Activated naive CD8-positive, alpha-beta T cell (primary cell): Measurements from ENCODE around the gene FAM90A1.
"Not testable (repeated sequence)": the region's sequence is repeated elsewhere in the genome, so short reads cannot be mapped to it uniquely, and the experiment has no call there.

ENCODE experiments used
- H3K27ac Mint-ChIP-seq: one replicate; pipeline ENCODE4 v1.8.0; 2021; ENCODE audit warnings: mixed read lengths
- H3K27me3 Mint-ChIP-seq: one replicate; pipeline ENCODE4 v1.8.0; 2021; ENCODE audit warnings: mixed read lengths
- H3K36me3 Mint-ChIP-seq: one replicate; pipeline ENCODE4 v1.8.0; 2021; ENCODE audit warnings: mixed read lengths
- H3K4me1 Mint-ChIP-seq: one replicate; pipeline ENCODE4 v1.8.0; 2021; ENCODE audit warnings: low read depth, mixed read lengths
- H3K4me3 Mint-ChIP-seq: one replicate; pipeline ENCODE4 v1.8.0; 2021; ENCODE audit warnings: mild to moderate bottlenecking, mixed read lengths
- H3K9me3 Mint-ChIP-seq: one replicate; pipeline ENCODE4 v1.8.0; 2021; ENCODE audit warnings: low read depth, mixed read lengths

FAM90A1 gene

DNA sequence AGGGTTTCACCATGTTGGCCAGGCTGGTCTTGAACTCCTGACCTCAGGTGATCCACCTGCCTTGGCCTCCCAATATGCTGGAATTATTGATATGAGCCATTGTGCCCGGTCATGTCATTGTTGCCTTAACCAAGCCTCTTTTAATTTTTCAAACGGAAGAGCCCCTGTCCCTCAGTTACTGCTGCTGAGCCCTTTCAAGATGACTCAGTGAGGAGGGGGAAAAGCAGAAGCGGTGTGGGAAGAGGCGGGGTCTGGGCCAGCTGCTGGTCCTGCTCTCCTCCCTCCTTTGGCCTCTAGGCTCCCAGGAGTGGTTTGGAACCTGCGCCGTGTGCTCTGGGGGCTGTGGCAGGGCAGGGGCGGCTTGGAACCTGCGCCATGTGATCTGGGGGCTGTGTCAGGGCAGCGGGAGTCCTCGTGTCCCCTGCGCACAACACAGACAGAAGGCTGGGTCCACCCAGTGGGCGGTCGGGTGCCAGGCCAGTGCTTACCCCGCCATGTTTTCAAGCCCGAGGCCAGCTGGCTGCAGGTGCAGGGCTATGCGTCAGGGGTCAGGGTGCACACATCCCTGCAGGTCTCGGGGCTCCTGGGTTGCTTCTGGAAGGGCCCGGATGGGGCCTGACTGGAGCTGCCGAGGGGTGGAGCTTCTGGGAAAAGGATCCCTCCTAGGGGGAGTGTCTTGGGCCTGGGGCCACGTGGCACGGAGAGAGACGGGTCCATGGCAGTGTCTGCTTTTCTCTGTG, at the start of gene FAM90A1:
FAM90A1 (minus strand) TSS at position 627 of the 740 bp plus-strand sequence. CDS start 2,786 bp downstream, outside the sequence.
- H3K27ac Mint-ChIP-seq, H3K27me3 Mint-ChIP-seq: not testable (repeated sequence)
- peak within 1 kb of the TSS; percentile 51 for H3K4me3 Mint-ChIP-seq

GRCh38 chr12:8276397-8276796, 49.0 kb upstream of the FAM90A1 start:
- H3K27me3 Mint-ChIP-seq, H3K27ac Mint-ChIP-seq, H3K36me3 Mint-ChIP-seq, H3K4me3 Mint-ChIP-seq, H3K9me3 Mint-ChIP-seq, H3K4me1 Mint-ChIP-seq: not testable (repeated sequence)

More for the DNA sequence above, at the start of gene FAM90A1:
- H3K36me3 Mint-ChIP-seq, H3K9me3 Mint-ChIP-seq, H3K4me1 Mint-ChIP-seq: not testable (repeated sequence)

GRCh38 chr12:8266706-8267105, 39.3 kb upstream of the FAM90A1 start:
- not testable (repeated sequence) for H3K27me3 Mint-ChIP-seq, H3K4me1 Mint-ChIP-seq, H3K27ac Mint-ChIP-seq, H3K4me3 Mint-ChIP-seq, H3K36me3 Mint-ChIP-seq, H3K9me3 Mint-ChIP-seq

DNA sequence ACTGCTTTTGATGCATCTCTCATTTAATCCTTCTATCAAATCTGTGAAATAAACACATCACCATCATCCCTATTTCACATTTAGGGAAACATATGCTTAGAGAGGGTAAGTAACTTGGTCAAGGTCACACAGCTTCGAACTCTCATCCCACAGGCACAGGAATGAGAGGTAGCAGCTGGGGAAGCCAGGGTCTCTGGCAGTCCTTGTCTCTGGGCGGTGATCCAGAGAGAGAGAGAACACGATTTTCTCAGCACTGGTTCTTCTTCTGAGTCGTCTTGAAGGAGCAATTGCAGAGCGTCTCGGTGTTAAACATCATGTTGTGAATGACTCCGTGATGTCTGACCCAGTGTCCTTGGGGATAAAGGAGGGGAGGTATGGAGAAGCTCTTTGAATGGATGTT, 36.8 kb upstream of the FAM90A1 start:
- H3K4me1 Mint-ChIP-seq, H3K9me3 Mint-ChIP-seq, H3K36me3 Mint-ChIP-seq, H3K27ac Mint-ChIP-seq, H3K27me3 Mint-ChIP-seq, H3K4me3 Mint-ChIP-seq: not testable (repeated sequence)

DNA sequence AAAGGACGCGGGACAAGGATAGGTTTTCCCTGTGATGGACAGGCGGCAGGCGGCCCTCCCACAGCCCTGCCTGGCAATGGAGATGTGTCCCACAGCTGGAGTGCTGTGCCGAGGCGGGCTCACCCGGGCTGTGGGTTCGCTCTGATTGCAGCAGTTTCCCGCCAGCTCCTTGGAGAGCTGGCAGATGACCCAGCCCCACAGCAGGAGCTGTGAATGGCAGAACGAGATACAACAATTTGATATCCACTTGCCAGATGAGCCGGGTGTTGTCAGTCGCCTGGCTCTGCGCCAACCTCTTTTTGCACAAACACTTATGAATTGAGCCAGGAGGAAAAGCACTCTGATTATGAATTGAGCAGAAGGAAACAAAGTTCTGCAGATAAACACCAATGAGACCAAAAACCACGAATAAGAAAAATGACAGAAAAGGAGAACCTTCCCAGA, 33.7 kb upstream of the FAM90A1 start:
- not testable (repeated sequence) for H3K27ac Mint-ChIP-seq, H3K27me3 Mint-ChIP-seq, H3K4me3 Mint-ChIP-seq, H3K36me3 Mint-ChIP-seq, H3K4me1 Mint-ChIP-seq, H3K9me3 Mint-ChIP-seq

- not testable (repeated sequence) for H3K27me3 Mint-ChIP-seq, H3K4me1 Mint-ChIP-seq, H3K27ac Mint-ChIP-seq, H3K36me3 Mint-ChIP-seq, H3K4me3 Mint-ChIP-seq, H3K9me3 Mint-ChIP-seq
Observed at GRCh38 chr12:8256356-8256755, 28.9 kb upstream of the FAM90A1 start.

- not testable (repeated sequence) for H3K4me3 Mint-ChIP-seq, H3K27ac Mint-ChIP-seq, H3K9me3 Mint-ChIP-seq, H3K36me3 Mint-ChIP-seq, H3K27me3 Mint-ChIP-seq, H3K4me1 Mint-ChIP-seq
Observed at GRCh38 chr12:8254705-8255104, 27.3 kb upstream of the FAM90A1 start.

- not testable (repeated sequence) for H3K4me3 Mint-ChIP-seq, H3K4me1 Mint-ChIP-seq, H3K27me3 Mint-ChIP-seq, H3K27ac Mint-ChIP-seq, H3K36me3 Mint-ChIP-seq, H3K9me3 Mint-ChIP-seq
Observed at GRCh38 chr12:8252056-8252818, 24.8 kb upstream of the FAM90A1 start.

- H3K27me3 Mint-ChIP-seq, H3K9me3 Mint-ChIP-seq, H3K4me3 Mint-ChIP-seq, H3K4me1 Mint-ChIP-seq, H3K36me3 Mint-ChIP-seq: not testable (repeated sequence)
- peak overlapping the region; percentile 34 for H3K27ac Mint-ChIP-seq
Observed at GRCh38 chr12:8251616-8252015, 24.2 kb upstream of the FAM90A1 start.

DNA sequence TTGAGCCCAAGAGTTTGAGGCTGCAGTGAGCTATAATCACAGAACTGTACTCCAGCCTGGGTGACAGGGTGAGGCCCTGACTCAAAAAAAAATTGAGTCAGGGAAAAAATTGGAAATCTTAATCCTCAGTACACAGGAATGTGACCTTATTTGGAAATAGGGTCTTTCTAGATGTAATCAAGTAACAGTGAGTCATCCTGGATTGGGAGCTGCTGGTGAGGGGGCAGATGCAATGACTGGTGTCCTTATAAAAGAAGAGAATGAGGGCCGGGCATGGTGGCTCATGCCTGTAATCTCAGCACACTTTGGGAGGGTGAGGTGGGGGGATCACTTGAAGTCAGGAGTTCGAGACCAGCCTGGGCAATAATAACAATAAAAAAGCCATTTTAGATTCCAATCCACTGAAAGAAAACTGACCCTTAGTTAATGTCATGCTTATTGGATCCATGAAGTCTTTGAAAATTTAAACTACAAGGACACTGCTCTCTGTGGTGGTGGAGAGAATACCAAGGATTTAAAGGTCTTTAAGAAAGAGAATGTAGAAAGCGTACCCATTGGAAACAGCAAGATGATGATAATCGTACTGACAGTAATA, 19.6 kb upstream of the FAM90A1 start:
- not testable (repeated sequence) for H3K27me3 Mint-ChIP-seq, H3K27ac Mint-ChIP-seq, H3K4me1 Mint-ChIP-seq, H3K4me3 Mint-ChIP-seq, H3K9me3 Mint-ChIP-seq, H3K36me3 Mint-ChIP-seq

DNA sequence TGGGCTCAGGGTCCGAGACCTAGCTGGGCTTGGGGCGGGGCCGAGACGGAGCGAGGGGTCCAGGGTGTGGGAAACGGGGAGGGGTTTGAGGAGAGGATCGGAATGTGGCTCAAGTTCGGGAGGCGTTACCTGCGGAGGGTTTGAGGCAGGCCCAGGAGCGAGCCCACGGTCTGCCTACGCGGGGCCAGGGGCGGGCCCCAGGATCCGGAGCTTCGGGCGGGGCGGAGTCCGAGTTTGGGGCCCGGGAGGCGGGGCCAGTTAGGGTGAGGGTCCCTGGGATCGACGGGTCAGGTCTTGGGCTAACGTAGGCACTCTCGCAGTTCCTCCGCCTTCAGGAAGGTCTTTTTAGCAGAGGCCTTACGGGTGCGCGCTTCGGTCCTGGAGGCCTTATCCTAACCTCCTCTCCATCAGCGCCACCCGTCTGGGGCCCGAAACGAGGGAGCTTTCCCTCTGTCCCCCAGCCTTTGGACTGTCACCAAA, 16.3 kb upstream of the FAM90A1 start:
- peak overlapping the region; percentile 95 for H3K27ac Mint-ChIP-seq
- H3K27me3 Mint-ChIP-seq, H3K36me3 Mint-ChIP-seq, H3K9me3 Mint-ChIP-seq: not testable (repeated sequence)
- H3K4me1 Mint-ChIP-seq, result peaks cover 18% of the 10 kb centered on the region
- peak overlapping the region; percentile 94 for H3K4me3 Mint-ChIP-seq

GRCh38 chr12:8242880-8243681, 15.7 kb upstream of the FAM90A1 start:
- Mint-ChIP-seq H3K4me3 (peak overlapping the region; percentile 94), H3K27ac (peak overlapping the region; percentile 95), H3K4me1 (peaks cover 18% of the 10 kb centered on the region)
- not testable (repeated sequence) for H3K27me3 Mint-ChIP-seq, H3K9me3 Mint-ChIP-seq, H3K36me3 Mint-ChIP-seq

- peak overlapping the region; percentile 85 for H3K4me3 Mint-ChIP-seq
- peaks cover 18% of the 10 kb centered on the region for H3K4me1 Mint-ChIP-seq
- H3K27me3 Mint-ChIP-seq, H3K36me3 Mint-ChIP-seq, H3K9me3 Mint-ChIP-seq: not testable (repeated sequence)
- peak overlapping the region; percentile 73 for H3K27ac Mint-ChIP-seq
Observed at GRCh38 chr12:8242622-8242879, 15.1 kb upstream of the FAM90A1 start.

DNA sequence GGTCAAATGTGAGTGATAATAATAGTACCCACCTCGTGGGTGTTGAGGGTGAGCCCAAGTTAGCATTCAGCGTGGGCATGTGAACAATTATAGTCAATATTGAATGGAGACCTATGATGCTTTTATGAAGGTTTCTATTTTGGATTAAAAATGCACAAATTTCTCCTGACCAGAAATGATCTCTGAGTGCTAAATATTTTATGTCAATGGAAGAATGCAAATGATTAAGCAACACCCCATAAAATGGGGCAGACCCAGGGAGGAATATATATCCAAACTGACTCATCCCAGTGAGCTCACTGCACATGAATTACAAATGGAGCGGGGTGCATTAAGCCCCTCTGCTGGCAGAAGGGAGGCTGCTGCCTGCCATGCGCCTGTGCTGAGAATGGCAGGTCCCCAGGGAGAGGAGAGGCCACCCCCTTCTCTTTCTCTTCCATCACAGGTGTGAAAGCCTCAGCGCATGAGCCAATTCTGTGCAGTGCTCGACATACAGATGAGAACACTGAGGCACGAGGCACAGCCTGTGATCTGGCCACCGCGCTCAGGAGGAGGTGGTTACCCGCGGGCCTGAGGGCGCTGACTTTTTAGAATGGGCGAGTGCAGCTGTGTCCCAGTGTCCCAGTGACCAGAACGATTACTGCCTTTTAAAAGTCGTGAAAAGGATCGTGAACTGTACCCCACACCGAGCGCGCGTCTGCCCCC, 14.7 kb upstream of the FAM90A1 start:
- peaks cover 18% of the 10 kb centered on the region for H3K4me1 Mint-ChIP-seq
- not testable (repeated sequence) for H3K9me3 Mint-ChIP-seq, H3K27me3 Mint-ChIP-seq

More for the DNA sequence above, 14.7 kb upstream of the FAM90A1 start:
- peak overlapping the region; percentile 73 for H3K27ac Mint-ChIP-seq
- peak overlapping the region; percentile 85 for H3K4me3 Mint-ChIP-seq
- H3K36me3 Mint-ChIP-seq, result not testable (repeated sequence)
